ENCODE measurements around the gene KCTD19.

DNA sequence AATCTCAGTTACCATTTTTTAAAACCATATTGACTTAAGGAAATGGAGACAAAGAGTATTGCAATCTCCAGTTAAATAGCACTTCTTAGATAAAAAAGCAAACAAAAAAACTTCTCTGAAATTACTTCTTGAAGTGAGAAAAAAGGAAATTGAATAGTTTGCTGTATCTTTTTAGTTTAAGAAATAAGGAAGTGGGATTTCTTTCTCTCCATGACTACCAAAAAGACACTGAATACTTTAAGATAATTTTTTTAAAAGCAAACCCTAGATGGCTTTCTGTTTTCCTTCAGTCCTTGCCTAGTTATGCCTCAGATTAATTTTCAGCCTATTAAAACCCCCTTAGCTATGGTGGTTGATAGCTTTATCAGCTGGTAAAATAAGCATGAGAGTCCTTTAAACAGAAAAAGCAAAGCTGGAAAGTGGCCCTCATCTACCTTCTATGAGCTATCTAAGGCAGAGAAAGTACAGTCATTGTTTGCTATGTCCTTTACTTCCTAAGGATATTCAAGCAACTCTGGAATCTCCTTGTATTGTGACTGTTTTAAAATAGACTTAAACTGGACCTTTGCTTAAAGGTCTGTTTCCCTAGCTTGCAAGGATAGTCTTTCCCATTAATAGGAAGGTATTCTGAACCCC is 38.2 kb upstream of the KCTD19 start:
- TF ChIP-seq, protein P1, sequence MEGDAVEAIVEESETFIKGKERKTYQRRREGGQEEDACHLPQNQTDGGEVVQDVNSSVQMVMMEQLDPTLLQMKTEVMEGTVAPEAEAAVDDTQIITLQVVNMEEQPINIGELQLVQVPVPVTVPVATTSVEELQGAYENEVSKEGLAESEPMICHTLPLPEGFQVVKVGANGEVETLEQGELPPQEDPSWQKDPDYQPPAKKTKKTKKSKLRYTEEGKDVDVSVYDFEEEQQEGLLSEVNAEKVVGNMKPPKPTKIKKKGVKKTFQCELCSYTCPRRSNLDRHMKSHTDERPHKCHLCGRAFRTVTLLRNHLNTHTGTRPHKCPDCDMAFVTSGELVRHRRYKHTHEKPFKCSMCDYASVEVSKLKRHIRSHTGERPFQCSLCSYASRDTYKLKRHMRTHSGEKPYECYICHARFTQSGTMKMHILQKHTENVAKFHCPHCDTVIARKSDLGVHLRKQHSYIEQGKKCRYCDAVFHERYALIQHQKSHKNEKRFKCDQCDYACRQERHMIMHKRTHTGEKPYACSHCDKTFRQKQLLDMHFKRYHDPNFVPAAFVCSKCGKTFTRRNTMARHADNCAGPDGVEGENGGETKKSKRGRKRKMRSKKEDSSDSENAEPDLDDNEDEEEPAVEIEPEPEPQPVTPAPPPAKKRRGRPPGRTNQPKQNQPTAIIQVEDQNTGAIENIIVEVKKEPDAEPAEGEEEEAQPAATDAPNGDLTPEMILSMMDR (IDR thresholded peaks at IDR 0.05) = no peak
- TF ChIP-seq POLR2A (IDR thresholded peaks at IDR 0.05) (no peak), POLR2AphosphoS5 (IDR thresholded peaks at IDR 0.05; ENCODE audit: insufficient read depth in 1 of 2, low read depth in 1 of 2) (no peak)

All from vagina (tissue), 2 donors.